Renal cortical epithelial cell (primary cell): Measurements from ENCODE around the gene CRTC1. TPM values are rescaled to one million over a fixed set of nuclear protein-coding genes. Genes with fewer than 3 reads are reported as not detected.

Experiments used
- DNase-seq: peaks from one replicate; pipeline ENCODE4 v3.0.0-alpha.2; 2011; ENCODE audit warnings: low read depth
- total RNA-seq: library from RNA; depleted of rRNA; stranded (reverse); fragments of >200 nt; gene quantifications from 2 replicates; pipeline ENCODE4 v1.2.3, GENCODE V29; 2014

Gene CRTC1
- total RNA-seq, 1 donor from 2014 or later = 3.2 TPM

- DNase-seq = no peak
Observed at GRCh38 chr19:18699403-18700054, 16.0 kb downstream of the CRTC1 start.

GRCh38 chr19:18700501-18701249 is 17.2 kb downstream of the CRTC1 start:
- DNase-seq = peak; percentile 44

DNA sequence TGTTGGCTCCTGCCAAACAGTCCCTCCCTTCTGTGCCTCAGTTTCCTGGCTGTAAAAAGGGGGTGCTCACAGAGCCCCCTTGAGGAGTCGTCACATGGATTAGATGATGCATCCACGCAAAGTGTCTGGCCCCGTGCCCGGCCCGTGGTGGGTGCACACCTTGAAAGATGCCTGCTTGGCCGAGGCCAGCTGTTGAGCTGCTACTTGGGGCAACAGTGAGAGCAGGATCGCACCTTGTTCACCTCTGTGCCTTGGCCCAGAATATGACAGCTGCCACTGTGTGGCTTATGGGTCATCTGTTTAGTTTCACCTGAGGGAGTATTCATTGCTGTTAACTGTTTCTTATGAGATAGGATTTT is 17.7 kb downstream of the CRTC1 start:
- no peak for DNase-seq

GRCh38 chr19:18704054-18704453 is 20.6 kb downstream of the CRTC1 start:
- no peak for DNase-seq

GRCh38 chr19:18704971-18705370 is 21.5 kb downstream of the CRTC1 start:
- DNase-seq = no peak

DNA sequence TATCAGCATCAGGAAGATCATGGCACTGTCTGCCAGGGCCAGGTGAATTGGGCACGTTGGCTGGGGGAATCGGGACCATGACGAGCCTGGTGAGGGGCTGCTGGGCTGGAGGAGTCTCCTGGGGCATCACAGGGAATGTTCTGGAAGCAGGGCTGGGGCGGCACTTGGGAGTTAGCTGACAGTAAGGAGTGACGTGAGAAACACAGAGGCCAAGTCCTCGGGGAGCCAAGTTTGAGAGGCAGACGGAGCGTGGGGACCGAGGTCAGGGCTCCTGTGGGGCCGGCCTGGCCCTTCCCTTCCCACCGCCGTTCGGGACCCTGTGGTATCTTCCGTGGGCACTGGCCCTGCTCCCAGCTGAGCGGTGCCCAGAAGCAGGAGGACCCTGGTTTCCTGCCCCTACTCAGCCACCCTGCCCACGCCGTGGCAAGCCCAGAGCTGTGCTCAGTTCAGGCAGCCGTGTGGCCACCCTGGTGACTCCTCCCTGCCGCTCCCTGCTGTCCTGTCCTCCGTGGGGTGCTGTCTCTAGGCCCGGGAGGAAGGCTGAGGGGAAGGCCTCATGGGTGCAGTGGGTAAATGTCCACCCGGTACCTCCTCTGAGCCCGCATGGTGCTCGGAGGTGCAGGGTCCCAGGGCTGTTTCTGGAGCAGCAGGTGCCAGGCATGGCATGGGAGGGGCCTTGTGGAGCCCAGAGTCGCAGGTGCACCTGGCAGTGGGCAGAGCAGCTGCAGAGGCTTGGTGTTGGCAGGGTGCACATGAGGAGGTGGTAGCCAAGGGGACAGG is 25.2 kb downstream of the CRTC1 start:
- DNase-seq = no peak

DNA sequence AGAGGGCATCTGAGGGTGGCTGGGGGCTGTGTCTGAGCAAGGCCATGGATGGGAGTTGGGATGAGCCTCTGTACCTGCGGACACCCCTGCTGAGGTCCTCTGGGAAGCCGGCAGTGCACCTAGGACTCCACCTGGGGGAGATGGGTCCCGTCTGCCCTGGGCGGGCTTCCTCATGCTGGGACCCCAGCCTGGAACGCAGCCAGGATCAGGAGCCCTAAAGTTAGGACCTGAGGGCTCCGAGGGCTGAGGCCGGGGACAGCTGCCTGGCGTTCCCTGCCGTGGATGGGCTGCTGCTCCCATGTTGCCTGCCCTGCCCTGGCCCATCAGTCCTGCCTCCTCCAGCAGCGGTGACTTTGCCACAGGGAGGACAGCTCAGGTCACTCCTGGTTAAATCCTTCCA is 26.1 kb downstream of the CRTC1 start:
- no peak for DNase-seq

DNA sequence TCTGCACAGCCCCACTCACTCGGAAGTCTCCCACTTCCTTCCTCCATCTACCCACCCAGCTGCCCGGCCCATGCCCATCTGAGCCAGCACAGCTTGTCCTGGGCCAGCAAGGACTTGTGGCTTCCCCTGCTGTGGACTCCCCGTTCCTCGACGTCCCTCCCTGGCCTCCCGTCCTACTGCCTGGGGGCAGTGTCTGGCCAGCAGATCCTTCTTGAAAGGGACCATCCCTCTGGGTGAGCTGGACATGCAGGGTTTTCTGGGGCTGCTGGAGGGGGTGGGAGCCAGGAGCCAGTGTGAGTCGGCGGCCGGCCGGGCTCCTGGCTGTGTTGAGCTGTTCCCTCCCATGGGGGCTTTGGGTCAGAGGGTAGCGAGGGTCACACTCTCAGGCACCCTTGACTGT is 26.7 kb downstream of the CRTC1 start:
- no peak for DNase-seq

DNA sequence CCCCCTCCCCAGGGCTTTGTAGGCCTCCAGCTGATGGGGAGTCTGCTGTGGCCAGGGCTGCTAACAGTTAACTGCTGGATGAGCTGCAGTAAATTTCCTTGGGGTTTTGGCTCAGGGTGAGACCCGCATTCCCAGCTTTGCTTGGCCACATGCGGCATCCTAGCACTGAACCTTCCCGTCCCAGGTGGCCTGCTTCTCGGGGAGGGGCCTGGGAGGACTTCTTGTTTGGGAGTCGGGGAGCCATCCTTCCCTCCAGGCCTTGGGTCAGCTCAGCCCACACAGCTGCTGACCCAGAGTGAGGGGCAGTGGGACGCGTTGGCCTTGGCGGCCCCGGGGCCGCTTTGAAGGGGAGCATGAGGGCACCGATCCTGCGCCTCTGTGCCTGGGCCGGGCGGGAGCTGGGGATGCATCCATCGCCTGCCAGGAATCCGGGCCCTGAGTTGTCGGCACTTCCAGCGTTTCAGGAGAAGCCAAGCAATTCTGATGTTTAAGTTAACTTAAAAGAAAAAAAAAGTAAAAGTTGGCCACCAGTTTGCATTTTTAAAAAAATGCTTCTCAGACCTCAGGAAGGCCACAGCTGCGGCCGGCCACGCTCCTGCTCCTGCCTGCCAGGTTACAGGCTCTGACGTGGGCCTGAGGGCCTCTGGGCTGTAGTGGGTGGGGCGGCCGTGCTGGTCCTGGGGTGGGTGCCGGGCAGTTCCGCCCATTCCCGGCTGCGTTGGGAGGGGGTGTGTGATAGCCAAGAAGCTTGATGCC is 27.7 kb downstream of the CRTC1 start:
- DNase-seq = no peak

DNA sequence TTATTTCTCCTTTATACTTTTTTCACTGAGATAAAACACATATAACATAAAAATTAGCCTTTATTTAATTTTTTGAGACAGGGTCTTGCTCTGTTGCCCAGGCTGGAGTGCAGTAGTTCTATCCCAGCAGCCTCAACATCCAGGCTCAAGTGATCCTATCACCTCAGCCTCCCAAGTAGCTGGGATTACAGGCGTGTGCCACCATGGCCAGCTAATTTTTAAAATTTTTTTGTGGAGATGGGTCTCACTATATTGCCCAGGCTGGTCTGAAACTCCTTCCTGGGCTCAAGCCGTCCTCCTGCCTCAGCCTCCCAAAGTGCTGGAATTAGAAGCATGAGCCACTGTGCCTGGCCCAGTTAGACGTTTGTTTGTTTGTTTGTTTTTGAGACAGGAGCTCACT is 28.4 kb downstream of the CRTC1 start:
- DNase-seq = no peak

DNA sequence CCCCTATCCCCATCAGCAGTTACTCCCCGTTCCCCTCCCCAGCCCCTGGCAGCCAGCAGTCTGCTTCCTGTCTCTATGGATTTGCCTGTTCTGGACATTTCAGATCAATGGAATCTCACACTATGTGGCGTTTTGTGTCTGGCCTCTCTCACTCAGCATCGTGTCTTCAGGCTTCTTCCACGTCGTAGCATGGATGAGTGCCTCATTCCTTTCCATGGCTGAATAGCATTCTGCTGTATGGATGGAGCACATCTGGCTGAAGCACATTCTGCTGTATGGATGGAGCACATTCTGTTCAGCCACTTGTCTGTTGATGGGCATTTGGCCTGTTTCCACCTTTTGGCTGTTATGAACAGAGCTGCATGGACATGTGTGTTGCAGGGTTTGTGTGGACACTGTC is 29.5 kb downstream of the CRTC1 start:
- DNase-seq = no peak

GRCh38 chr19:18713550-18714117 is 30.2 kb downstream of the CRTC1 start:
- no peak for DNase-seq

DNA sequence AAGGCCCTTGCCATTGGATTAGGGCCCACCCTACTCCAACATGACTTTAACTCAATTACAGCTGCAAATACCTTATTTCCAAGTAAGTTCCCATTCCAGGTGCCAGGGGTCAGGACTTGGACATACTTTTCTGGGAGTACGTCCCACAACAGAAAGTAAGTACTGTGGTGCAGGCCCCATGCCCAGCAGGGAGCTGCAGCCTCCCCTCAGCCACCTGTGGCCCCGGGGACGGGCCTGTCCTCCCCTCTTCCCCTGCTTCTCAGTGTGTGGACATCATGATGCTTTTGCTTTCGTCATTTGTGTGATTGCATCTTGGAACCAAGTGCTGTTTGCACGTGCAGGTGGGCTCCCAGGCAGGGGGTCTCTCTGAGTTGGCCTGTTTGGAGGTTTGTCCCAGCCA is 31.9 kb downstream of the CRTC1 start:
- no peak for DNase-seq

DNA sequence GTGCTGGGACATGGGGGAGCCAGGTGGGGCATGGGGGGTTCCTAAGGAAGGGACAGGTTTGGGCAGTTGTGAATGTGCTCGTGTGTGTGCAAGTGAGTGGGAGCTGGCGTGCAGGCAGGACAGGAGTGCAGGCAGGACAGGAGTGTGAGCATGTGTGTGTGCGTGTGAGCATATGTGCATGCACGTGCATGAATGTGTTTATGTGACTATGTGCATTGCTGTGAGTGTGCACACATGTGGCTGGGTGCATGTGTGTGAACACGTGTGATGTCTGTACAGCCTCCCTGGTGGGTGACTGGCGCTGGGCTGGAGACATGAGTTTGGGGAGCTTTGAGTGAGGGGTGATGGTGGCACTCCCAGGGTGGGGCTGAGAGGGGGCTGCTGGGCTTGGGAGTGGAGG is 33.4 kb downstream of the CRTC1 start:
- DNase-seq = no peak

GRCh38 chr19:18717601-18718000 is 34.1 kb downstream of the CRTC1 start:
- DNase-seq = no peak

GRCh38 chr19:18718015-18718526 is 34.6 kb downstream of the CRTC1 start:
- no peak for DNase-seq

DNA sequence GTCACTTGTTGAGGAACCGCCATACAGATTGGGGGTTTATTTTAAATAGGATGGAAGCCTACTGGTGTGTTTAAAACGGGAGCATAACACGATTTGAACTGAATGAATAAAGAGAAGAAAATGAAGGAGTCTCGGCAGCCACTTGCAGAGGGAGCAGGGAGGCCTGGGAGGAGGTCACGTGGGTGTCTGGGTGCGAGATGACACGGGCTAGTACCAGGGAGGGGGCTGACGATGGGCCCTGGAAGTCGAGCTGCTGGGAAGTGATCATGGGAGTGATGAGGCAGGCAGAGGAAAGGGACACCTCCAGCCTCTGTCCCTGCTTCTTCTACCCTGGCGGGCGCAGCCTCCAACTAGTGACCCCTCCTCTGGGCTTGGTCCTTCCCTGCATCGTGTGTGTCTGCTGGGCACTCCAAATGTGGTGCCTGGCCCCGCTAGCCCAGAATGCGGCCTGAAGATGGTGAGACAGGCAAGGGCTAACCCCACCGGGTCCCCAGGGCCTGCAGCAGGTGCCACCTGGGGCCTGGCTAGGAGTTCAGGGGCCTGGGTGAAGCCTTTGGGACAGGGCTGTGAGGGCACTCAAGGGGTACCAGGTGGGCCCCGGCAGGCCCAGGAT is 35.5 kb downstream of the CRTC1 start:
- DNase-seq = no peak

DNA sequence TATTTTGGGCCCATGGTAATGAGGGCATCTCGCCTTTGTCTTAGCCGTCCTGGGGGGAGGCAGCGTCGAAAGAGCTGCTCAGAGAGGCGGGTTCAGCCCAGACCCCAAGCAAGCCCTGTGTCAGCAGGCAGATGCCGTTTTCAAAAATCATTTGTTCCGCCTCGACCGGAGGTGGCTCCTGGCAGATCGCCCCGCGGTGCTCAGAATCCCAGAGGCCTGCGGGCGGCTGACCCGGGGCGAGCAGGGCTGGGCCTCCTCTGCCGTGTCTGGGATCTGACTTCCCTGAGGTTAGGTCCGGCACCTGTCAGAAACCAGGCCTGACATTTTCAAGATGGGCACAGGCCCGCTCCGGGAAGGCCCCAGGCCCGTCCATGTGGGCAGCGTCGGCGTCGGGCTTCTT is 36.1 kb downstream of the CRTC1 start:
- no peak for DNase-seq

GRCh38 chr19:18723871-18724377 is 40.4 kb downstream of the CRTC1 start:
- DNase-seq = no peak

DNA sequence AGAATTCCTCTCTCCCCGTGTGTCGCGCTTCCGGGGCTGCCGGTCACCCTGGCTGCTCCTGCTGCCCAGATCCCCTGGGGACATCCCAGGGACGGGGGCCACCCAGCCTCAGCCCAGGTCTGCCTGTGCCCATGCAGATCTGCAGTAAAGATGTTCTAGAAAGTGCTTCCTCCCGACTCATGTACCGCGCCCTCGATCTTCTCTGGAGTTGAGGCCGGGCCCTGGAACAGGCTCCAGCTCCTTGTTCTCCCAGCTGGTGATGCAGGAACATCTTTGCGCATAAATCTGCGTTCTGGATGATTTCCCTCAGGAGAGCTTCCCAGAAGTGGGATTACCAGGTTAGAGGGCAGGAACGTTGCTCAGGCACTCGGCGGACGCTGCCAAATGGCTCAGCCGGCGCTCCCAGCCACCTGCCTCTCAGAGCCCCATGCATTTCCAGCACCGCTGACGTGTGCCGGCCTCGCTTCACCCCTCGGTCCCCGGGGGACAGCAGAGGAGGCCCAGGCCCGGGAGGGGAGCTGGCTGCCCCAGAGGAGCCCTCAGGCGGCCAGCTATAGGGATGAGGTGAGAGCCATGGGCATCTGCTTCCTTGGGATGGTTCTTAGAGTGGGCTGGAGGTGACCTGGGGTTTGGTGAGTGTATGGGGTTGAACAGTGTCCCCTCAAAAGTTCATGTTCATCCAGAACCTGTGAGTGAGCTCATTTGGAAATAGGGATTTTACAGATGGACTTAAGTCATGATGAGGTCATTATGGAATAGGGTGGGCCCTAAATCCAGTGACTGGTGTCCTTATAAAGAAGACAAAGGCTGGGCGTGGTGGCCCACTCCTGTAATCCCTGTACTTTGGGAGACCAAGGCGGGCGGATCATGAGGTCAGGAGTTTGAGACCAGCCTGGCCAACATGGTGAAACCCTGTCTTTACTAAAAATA is 42.6 kb downstream of the CRTC1 start:
- DNase-seq = no peak
